EL (cell line): ENCODE measurements around the gene DOCK6.

Source experiments
- DNase-seq: peaks from one replicate; pipeline ENCODE4 v3.0.0-alpha.2; 2016

DOCK6 gene

DNA sequence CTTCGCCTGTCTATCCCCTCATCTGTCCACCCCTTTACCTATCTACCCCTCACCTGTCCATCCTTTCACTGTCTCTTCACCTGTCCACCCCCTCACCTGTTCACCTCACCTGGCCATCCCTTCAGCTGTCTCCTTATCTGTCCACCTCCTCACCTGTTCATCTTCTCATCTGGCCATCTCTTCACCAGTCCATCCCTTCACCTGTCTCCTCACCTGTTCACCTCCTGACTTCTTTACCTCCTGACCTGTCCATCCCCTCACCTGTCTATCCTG, 51.7 kb downstream of the DOCK6 start:
- DNase-seq: no peak

DNA sequence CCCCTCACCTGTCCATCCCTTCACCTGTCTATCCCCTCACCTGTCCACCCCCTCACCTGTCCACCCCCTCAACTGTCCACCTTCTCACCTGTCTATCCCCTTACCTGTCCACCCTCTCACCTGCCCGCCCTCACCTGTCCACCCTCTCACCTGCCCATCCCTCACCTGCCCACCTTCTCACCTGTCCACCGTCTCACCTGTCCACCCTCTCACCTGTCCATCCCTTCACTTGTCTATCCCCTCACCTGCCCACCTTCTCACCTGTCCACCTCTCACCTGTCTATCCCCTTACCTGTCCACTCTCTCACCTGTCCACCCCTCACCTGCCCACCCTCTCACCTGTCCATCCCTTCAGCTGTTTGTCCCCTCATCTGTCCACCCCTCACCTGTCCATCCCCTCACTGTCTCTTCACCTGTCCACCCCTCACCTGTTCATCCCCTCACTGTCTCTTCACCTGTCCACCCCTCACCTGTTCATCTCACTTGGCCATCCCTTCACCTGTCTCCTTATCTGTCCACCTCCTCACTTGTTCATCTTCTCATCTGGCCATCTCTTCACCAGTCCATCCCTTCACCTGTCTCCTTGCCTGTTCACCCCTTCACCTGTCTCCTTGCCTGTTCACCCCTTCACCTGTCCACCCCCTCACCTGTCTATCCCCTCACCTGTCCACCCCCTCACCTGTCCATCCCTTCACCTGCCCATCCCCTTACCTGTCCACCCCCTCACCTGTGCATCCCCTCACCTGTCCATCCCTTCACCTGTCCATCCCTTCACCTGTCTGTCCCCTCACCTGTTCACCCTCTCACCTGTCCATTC, 52.3 kb downstream of the DOCK6 start:
- no peak for DNase-seq

DNA sequence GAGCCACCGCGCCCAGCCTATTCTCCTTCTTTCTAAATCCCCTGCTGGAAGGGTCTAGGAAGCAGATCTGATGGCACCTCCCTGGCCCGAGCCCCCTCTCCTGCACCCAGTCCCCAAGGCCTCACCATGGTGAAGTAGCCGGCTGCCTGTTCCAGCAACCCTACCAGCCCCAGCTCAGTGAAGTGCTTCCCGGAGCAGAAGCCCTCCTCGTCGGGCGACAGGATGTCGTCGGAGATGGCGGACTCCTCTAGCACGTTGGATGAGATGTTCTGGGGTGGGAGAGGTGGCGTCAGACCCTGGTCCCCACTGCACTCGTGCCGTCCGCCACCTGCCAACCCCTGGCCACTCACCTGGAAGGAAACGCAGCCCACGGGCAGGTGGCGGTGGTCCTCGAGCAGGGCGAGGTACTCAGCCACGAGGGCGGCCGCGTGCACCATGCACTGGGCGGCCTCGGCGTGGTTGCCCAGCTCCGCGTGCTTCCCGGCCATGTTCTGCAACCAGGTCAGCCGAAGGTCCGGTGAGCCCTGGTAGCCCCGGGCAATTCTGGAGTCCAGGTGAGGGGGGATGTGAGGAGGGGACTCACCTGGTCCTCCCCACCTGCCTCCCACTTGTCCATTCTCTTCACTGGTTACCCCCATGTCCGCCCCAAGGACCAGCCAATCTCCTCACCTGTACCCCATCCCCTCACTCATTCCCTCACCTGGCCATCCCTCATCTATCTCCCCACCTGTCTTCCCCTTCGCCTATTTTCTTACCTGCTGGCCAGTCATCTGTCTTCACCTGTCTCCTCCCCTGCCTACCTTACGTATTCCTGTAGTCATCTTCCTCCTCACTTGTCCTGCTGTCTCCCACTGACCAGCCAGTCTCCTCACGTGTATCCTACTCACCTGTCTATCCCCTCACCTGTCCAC, 53.5 kb downstream of the DOCK6 start:
- peak; percentile 41 for DNase-seq

DNA sequence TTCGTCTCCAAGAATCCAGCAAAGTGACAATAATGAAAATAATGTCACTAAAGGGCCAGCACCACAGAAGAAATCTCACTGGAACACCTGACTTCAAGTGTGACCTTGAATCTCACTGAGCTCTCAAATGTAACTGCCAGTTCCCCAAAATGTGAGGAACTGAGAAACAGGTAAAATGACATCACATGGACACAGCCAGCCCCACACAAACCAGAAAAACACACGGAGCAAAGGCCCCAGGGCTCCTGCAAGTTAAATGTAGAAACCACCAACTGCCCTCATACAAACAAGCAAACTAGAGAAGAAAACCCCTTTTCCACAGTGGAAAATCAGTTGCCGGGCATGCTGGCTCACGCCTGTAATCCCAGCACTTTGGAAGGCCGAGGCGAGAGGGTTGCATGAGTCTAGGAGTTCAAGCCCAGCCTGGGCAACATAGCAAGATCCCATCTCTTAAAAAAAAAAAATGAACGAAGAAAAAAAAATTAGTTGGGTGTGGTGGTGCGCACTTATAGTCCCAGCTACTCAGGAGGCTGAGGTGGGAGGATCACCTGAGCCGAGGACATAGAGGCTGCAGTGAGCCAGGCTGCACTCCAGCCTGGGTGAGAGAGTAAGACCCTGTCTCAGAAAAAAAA, 56.3 kb downstream of the DOCK6 start:
- no peak for DNase-seq

DNA sequence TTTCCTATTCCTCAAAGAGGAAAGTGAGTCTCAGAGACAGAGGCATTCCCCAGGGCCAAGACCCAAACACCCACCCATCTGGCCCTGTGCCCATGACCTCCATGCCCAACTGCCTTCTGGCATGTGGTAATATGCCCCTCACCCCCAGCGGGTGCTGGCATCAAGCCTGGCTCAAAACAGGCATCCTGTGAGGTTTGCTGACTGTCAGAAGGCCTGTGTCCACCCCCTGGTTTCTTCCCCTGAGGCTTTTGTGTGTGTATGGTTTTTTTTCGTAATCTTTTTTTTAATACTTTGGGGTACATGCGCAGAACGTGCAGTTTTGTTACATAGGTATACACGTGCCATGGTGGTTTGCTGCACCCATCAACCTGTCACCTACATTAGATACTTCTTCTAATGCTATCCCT, 57.4 kb downstream of the DOCK6 start:
- peak; percentile 37 for DNase-seq

DNA sequence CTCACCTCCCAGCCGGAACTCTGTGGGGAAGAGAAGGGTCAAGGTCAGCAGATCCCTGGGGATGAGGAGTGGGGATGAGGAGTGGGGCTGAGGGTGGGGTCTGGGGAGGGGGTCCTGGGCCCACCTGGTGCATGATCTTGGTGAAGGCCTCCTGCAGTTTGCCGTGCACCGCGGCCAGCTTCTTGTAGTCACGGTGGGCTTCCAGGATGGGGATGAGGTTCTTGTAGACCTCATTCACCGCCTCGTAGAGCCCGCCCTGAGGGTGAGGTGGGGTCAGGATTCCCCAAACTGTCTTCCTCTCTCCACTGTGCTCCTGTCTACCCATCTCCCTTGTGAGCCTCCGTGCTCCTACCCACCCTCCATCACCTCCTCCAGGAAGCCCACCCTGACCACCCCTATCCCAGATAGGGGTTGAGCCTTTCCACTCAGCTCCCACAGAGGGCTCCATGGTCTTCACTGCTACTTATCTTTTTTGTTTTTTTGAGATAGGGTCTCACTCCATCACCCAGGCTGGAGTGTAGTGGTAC, 58.2 kb downstream of the DOCK6 start:
- DNase-seq: no peak

DNA sequence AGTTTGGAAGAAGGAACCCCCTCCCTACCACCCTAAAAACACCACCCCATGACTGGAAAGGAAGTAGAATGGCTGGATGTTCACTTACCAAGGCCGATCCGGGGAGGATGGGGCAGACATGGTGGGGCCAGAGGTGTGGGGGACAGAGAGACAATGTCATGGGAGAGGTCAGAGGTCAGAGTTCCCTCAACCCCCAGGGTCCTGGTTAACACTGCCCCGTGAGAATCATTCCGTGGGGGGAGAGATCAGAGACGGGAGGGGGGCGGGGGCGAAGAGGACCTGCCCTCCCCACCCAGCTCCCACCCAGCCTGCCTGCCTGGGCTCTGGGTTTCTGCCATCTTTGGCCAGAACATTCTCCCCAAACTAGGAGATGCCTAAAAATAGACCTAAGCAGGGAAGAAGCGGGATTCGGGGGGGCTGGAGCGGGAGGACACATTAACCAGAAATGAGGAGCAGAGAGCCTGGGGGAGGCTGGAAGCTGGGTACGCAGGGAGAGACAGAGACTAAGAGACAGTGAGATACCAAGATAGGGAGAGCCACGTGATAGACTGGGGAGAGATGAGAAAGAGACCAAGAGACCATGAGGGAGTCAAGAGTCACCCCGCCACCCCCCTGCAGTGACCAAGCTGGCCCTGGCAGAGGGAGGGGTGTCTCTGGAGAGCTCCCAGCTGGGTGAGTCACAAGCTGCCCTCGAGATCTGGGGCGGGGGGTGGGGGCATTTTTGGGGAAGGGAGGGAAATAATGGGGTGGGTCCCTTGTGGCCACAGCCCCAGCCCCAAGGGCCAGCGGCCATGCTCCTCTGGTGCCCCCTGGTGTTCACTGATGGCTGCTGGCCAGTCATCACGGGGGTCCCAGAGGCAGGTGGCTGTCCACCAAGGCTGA, 58.9 kb downstream of the DOCK6 start:
- peak; percentile 91 for DNase-seq

DNA sequence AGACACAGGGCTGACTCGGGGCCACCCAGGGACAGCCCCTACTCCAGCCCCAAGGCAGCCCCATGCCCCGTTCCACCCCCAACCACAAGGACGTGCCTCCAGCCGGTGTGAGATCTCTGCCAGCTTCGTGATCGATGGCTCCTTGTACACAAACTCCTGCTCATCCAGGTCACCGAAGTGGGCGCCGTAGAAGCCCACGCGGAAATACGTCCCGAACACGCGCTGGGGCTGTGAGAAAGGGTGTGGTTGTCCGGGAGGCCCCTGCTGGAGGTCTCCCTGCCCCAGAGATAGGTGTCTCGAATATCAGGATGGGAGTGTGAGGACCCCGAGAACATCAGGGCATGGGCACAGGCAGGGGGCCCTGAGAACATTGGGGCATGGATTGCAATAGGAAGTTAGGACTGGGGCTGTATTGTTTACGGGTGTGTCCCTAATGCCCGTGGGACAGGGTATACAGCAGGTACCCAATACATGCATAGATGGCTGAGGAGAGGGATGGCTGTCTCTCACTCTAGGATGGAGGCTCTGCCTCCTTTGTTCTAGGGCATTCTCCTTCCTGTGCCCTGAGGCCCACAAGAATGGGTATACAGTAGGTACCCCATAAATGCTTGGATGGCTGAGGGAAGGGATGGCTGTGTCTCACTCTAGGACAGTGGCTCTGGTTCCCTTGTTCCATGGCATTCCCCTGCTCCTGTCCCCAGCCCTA, 59.7 kb downstream of the DOCK6 start:
- no peak for DNase-seq

DNA sequence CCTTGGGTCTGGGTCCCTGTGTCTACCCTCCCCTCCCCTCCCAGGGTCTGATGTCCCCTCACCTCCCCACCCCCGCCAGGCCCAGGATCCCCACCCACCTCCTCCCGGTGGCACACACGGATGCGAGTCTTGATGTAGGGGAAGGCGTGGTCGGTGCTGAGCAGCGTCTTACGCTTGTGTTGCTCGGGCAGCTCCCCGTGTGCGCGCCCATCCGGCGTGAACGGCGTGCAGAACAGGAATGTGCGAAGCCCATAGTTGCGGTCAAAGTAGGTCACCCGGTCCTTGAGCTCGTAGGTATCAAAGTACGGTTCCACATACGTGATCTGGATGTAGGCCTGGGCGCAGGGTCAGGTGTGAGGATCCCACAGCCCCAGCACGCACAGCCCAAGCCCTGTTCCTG, 60.5 kb downstream of the DOCK6 start:
- no peak for DNase-seq

DNA sequence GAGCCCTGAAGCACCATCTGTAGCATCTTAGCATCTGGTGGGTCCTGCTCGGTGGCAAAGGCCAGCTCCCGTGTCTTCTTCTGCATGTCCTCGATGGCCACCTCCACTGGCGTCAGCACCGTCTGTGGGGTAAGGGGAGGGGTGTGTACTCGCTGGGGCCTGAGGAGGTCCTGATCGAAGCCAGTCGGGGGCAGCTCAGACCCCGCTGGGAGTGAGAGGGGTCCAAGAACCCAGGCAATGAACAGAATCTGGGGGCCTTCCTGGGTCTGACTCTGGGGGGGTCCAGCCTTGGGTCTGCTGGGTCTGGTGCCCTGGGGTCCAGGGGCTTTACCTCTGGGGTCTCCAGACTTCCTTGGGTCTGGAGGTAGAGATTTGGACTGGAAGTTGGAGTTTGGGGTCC, 61.4 kb downstream of the DOCK6 start:
- no peak for DNase-seq

DNA sequence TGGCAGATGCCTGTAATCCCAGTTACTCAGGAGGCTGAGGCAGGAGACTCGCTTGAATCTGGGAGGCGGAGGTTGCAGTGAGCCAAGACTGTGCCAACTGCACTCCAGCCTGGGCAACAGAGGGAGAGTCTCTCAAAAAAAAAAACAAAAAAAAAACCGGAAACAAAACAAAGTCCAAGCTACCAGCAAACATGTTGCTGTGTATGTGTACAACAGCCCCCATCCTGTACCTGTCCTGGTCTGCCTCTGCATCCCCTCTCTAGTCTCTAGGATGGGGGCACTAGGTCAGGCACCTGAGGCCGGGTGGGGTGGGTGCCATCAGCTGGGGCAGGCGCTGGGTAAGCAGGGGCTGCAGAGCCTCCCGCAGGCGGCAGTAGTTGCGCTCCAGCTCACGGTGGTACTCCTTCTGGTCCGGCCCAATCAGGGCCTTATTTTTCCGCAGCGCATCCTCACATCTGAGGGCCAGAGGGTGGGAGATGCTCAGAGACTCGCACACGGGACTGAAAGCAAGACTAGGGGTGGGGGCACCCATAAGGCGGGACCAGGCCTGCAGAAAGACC, 62.2 kb downstream of the DOCK6 start:
- no peak for DNase-seq

DNA sequence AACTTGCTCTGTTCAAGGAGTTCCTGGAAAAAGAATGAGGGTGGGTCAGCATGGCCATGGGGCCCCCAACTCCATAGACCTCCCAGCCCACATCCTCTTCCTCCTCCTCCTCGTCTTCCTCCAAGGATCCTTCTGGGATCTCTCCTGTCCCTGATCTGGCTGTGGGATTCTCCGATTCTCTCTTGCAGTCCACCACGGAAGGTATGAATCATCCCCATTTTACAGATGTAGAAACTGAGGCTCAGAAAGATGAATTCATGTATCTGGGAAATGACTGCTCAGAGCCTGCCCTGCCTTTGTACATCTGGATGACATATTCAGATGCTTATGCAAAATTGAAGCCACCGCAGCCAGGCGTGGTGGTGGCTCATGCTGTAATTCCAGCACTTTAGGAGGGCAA, 62.8 kb downstream of the DOCK6 start:
- no peak for DNase-seq

DNA sequence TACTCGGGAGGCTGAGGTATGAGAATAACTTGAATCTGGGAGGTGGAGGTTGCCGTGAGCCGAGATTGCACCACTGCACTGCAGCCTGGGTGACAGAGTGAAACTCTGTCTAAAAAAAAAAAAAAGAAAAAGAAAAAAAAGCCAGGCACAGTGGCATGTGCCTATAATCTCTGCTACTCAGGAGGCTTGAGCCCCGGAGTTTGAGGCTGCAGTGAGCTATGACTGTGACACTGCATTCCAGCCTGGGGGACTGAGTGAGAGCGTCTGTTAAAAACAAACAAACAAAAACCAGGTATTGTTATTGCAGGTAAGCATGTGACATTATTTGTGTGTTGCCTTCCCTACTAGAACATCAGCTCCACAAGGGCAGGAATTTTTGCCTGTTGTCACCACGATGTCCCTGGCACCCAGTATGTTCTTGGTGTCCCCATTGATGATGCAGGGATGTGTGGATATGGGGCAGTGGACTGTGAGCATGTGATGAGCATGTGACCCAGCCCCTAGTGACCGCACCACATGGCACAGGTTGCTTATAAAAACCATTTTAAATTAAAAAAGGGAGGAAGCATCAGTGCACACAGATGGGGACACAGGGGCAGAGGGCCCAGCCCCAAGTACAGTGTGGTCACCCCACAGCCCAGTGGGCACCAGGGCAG, 63.4 kb downstream of the DOCK6 start:
- DNase-seq: no peak

DNA sequence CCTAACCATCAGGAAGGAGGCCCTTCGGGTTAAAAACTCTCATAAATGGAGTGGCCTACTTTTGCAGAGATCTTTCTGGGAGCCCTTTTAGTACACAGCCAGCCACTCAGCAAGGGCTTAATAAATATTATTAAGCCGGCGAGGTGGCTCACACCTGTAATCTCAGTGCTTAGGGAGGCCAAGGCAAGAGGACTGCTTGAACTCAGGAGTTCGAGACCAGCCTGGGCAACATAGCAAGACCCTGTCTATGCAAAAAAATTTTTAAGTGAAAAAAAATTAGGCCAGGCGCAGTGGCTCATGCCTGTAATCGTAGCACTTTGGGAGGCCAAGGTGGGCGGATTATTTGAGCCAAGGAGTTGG, 64.2 kb downstream of the DOCK6 start:
- DNase-seq: no peak

DNA sequence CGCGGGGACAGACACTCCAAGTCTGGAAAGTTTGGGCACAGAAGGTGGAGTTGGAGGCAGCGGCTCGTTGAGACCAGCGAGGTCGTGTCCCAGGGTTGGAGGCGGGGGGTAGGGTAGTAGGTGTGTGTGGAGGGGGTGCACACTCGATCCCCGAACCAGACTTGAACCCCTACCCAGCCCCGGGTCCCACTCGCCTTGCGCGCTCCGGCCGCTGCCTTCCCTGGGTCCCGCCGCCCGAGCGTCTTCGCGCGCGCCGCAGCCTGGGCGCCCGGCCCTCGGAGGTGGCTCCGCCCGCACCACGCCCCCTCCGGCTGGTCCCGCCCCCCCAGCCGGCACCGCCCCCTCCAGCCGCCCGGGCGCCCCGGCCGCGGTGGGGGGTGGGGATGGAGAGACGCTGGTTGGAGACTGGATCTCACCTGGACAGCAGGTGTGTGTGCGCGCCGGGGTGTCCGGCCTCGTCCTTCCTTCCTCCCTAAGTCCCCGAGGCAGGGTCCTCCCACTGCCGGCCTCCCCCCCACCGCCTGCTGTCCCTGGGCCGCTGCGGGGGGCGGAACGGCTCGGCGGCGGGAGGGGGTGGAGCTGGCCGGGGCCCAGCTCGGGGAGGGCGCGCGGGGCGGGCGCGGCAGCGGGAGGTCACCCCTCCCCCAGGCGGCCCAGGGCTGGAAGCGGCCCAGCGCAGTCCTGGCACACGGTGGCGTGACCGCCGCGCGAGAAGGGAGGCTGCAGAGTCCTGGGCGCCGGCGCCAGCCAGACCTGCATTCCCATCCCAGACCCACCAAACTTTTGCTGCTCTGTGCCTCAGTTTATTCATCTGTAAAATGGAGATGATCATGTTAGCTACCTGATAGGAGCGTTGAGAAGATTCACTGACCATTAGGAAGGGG, 64.8 kb downstream of the DOCK6 start, which contains the start of gene KANK2:
KANK2 (minus strand) TSS at position 255 of the 884 bp plus-strand sequence. CDS start 3,034 bp downstream, outside the sequence.
- peak; percentile 77 for DNase-seq

DNA sequence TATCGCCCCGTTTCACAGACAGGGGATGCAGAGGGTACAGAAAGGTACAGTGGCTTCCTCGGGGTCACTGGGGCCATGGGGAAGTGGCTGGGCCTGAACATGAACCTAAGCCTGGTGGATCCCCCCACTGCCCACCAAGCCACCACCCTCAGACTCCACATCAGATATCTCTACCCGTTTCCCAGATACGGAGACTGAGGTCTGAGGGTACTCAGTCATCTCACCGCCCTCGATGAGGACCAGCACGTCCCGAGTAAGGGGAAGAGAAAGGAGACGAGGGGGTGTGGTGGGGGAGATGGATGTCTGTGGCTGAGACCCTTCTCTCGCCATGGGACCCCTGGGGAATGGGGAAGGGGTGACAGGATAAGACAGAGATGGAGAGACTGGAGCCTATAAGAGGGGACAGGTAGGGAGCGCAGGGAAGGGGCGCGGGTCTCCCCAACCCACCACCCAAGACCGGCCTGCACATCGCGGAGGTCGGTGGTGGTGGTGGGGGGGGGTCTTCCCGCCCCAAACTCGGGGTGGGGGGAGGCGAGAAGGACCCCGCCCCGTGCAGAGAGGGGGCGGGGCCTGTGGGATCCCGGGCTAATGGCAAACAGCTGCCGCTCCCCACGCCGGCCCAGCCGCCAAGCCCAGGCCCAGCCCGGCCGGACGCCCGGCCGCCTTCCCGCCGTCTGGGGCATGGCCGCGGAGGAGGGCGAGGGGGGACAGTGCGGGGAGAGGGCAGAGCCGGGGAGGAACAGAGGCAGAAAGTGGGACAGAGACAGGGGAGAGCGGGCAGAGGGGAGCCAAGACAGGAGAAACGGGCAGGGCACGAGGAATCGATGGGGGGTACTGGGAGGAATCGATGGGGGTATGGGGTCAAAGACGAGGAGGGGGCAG, 65.7 kb downstream of the DOCK6 start:
- DNase-seq: peak; percentile 56

DNA sequence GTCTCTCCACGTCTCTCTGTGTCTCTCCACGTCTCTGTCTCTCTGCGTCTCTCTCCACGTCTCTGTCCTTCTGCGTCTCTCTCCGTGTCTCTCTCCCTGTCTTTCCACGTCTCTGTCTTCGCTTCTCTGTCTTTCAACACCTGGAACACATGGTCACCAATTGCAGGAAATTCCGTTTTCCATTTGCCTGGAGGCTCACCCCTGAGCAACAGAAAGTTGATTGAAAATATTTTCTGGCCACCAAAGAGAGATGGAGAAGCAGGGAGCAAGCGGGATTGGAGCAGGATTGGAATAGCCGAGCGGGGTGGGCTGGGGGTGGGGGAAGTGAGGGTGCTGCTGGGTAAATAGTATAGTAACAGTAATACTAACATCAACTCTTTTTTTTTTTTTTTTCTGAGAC, 66.6 kb downstream of the DOCK6 start:
- DNase-seq: no peak

DNA sequence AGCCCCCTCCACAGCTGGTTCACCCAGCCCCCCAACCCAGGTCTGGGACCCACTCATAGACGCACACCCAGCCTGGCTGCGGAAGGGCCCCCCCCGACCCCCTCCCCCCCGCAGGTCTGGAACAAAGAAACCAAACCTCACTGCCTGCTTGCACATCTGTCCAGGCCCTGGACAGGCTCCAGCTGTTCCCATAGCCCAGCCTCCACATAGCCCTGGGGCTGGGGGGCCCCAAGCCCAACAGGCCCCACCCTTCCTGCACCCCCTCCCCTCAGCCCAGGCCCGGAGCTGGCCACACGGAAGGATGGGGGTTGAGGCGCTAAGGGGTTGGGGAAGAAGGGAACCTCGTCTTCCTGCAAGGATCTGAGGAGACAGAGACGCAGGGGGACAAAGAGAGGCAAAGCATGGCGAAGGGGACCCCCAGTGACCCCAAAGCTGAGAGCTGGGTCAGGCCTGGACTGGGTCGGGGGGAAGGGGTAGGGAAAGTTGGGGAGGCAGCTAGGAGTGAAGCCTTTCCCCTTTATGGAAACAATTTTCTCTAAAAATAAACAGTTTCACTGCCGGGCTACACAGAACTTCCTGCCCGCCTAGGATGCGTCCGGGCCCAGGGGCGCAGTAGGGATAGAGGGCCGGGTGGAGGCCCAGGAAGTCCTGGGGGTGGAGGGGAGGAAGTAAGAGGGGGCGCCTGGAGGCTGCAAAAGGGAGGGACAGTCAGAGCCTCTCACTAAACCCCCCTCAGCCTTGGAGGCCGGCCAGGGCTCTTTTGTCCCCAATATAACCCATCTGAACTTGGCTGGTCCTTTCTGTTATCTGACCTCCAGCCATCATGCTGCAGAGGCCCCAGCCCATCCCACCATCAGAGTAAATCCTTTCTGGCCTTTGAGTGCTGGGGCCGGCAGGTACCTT, 67.4 kb downstream of the DOCK6 start:
- DNase-seq: peak; percentile 35
